Omental fat pad (tissue), 4 donors: ENCODE data around the gene MCUR1. TPM values are rescaled to one million over a fixed set of nuclear protein-coding genes. Genes with fewer than 3 reads are reported as not detected.

ENCODE experiments used
- ATAC-seq: fragments of 150-250 bp; one replicate; pipeline ENCODE4 v1.9.1; 2016; ENCODE audit warnings: mild to moderate bottlenecking, moderate library complexity; ENCODE audit not compliant: low FRiP score
- DNase-seq: peaks from one replicate; pipeline ENCODE4 v3.0.0-alpha.2; 2019; ENCODE audit warnings: low spot score
- total RNA-seq, 4 donors: library from RNA; depleted of rRNA; stranded (reverse); fragments of >200 nt; gene quantifications; one replicate each; pipeline ENCODE4 v1.1.0, GENCODE V29; 2016
- TF ChIP-seq, protein P1 (sequence below), 3 donors: fragments of 450-650 bp; IDR thresholded peaks; one replicate each; pipeline ENCODE4 v1.5.1; 2016 to 2017; ENCODE audit warnings: antibody characterized with exemption in 3 of 3, mild to moderate bottlenecking in 3 of 3, moderate library complexity in 2 of 3

MCUR1 gene
- total RNA-seq, 4 donors from 2014 or later, result 7.7 to 12.3 (median 11.8) TPM

DNA sequence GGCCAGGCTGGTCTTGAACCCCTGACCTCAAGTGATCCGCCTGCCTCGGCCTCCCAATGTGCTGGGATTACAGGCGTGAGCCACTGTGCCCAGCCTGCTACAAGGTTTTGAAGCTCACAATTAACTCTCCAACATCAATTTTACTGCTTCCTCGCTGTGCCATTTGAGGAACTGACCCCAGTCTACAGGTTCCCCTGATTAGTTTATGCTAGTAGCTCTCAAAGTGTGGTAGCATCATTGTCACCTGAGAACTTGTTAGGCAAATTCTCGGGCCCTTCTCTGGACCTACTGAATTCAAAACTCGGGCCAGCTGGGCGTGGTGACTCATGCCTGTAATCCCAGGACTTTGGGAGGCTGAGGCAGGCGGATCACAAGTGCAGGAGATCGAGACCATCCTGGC is 49.4 kb downstream of the MCUR1 start:
- TF ChIP-seq, protein P1, sequence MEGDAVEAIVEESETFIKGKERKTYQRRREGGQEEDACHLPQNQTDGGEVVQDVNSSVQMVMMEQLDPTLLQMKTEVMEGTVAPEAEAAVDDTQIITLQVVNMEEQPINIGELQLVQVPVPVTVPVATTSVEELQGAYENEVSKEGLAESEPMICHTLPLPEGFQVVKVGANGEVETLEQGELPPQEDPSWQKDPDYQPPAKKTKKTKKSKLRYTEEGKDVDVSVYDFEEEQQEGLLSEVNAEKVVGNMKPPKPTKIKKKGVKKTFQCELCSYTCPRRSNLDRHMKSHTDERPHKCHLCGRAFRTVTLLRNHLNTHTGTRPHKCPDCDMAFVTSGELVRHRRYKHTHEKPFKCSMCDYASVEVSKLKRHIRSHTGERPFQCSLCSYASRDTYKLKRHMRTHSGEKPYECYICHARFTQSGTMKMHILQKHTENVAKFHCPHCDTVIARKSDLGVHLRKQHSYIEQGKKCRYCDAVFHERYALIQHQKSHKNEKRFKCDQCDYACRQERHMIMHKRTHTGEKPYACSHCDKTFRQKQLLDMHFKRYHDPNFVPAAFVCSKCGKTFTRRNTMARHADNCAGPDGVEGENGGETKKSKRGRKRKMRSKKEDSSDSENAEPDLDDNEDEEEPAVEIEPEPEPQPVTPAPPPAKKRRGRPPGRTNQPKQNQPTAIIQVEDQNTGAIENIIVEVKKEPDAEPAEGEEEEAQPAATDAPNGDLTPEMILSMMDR (IDR thresholded peaks at IDR 0.05), result no peak
- DNase-seq (no peak), ATAC-seq (no peak)

DNA sequence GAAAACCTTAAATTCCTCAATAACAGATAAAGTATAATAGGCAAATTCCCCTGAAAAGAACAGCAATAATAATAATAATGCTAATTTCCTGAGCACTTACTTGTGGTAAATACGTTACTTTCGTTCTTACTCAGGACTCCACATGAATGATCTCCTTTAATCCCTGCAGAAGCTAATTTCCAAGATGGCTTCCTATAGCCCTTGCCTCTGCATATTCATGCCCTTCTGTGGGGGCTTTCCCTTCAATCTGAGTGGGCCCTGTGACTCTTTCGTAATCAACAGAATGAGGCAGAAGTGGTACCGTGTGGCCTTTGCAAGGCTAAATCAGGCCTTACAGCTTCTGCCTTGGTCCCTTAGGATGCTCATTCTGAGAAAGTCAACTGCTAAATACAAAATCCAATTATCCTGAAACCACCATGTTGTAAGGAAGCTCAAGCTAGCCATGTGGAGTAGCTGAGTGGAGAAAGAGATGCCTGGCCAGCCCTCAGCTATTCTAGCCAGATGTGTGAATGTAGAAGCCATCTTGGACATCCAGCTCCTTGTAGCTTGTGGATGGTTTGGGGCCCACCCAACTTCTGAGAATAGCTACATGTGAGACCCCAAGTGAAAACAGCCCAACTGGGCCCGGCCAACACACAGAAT is 50.5 kb downstream of the MCUR1 start:
- ATAC-seq, result no peak
- TF ChIP-seq, protein P1 (IDR thresholded peaks at IDR 0.05), result no peak
- no peak for DNase-seq

DNA sequence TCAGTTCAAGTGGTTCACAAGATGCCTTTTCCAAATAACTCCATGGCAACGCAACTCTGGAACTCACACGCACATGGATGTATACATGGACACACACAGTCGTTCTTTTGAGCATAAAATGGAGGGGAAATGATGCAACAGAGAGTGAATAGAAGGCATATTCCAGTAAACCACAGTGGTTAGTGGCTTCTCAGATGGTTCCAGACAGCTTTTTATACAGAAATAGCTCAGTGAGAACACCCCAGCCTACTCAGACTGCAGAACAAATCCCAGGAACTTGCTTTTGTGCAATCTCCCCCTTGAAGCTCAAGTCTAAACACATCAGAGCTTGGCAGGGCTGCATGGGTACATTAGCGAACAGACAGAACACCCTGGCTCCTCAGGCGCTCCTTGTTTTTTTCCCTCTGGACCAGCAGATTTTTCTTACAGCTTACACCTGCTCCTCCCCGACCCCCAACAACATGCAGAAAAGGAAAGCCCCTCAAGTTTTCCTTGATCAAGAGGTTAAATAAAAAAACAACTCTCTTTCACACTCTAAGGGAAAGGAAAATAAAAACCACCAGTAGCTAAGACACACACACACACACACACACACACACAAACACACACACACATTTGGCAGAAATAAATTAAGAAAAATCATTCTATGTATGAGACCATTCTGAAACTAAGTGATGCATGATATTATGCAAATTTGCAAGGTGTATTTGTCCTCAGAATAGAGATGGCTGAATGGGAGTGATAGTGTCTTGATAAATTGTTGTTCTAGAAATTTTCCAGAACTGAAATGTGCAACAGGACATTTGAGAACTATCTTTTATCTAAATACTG is 51.5 kb downstream of the MCUR1 start:
- TF ChIP-seq, protein P1 (IDR thresholded peaks at IDR 0.05), result no peak
- peak; percentile 45 for ATAC-seq
- DNase-seq, result no peak

DNA sequence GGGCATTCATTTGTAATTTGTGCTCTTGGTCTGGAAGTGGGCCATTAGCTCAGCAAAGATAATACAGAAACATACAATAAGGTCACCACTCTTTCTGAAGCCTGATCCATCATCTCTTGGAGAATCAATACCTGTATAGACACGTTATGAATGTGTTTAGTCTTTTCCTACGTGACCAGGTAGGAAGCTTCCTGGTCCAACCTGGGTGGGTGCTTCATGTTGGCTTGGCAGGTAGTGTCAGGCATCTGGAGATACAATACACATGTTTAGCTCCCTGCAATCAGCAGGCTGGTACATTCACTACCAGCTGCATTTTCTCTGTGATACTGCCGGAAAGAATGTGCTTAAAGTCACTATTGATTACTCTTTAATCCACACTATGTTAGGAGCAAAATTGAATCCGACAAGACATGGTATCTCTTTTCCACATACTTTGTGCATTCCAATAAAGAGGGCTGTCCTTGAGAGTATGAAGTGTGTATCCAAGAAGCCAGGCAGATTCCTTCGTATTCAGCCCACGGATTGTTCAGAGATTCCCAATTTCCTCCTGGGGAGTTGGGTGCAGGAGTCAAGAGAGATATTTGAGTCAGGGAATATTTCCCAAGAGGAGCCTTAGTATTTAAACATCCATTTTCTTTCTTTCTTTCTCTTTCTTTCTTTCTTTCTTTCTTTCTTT is 52.9 kb downstream of the MCUR1 start:
- TF ChIP-seq, protein P1 (IDR thresholded peaks at IDR 0.05), result no peak
- no peak for ATAC-seq

DNA sequence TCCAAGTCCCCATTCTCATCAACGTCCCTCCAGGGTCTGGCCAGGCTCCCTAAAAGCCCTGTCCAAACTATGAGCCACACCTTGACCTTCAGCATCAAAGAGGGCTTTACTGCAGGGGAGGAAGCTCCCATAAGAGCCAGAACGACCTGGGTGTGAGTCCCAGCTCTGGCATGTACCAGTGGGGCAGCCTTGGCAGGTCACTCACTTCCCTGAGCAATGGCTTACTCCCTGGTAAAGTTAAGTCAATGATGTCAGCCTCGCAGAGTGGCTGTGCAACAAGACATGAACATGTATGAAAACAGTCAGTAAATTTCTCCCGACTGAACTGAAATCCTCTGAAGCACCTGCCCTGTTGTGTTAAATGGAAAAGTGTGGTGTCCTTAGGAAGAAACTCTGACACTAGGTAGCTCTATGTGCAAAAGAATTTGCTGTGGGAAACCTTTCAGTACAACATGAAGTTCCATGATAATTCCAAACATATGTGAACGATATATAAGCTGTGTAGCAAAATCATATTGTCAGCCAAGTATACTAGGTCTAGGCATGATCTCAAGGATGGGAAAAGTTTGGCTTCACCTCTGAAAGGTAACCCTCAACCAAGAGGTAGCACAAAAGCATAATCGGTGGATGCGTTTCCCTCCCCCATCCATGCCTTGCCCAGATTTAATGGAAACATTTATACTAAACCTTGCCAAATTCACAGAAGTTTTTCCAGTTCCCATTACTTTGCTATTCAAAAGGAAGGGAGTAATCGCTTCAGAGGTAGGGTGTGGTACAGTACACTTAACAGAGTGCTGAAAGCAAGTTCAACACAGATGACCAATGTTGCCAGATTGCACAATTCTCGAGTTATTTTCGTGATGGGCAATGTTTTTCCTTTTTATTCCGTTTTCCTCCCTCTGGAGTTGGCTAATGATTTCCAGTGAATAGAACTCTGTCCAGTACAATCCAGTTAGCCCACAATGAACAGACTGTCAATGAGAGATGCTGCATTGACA is 53.8 kb downstream of the MCUR1 start:
- TF ChIP-seq, protein P1 (IDR thresholded peaks at IDR 0.05), result no peak
- DNase-seq (no peak), ATAC-seq (peak; percentile 87)

More for the DNA sequence above, 52.9 kb downstream of the MCUR1 start:
- DNase-seq, result no peak

DNA sequence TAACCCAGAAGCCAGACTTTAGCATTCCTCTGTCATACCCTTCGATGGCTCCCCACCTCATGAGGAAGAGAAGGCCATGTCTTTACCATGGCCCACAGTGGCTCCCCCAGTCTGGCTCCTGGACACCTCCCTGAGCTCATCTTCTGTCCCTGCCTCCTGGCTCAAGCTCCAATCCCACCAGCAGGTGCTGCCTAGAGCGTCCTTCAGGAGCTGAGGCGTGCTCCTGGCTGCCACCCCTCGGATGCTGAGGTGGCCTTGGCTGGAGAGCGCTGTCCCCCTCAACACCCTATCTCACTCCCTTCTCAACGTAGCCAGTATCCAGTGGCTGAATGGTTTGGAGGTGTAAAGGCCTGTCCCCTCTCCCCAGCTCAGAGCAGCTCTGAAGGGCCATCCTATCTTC is 55.3 kb downstream of the MCUR1 start:
- ATAC-seq, result no peak
- TF ChIP-seq, protein P1 (IDR thresholded peaks at IDR 0.05), result no peak
- DNase-seq, result no peak
